Measurements from ENCODE around the gene HSD17B7.

The HSD17B7 gene

GRCh38 chr1:162753998-162754585 is 36.4 kb upstream of the HSD17B7 start:
- no peak overlapping the region for H3K4me3 ChIP-seq (ENCODE audit: severe bottlenecking)
- no peak overlapping the region for H3K27ac ChIP-seq (ENCODE audit: poor library complexity, severe bottlenecking)
- no peaks in the 10 kb centered on the region for H3K27me3 ChIP-seq (ENCODE audit: insufficient read depth, poor library complexity, severe bottlenecking)
- no peaks in the 10 kb centered on the region for H3K36me3 ChIP-seq (ENCODE audit: low read depth)
- DNase-seq (ENCODE audit: low spot score) = no peak
- no peaks in the 10 kb centered on the region for H3K9me3 ChIP-seq (ENCODE audit: severe bottlenecking)
- H3K4me1 ChIP-seq (ENCODE audit: insufficient read depth, poor library complexity, severe bottlenecking) = peaks cover 5% of the 10 kb centered on the region
- TF ChIP-seq CTCF (IDR thresholded peaks at IDR 0.05; ENCODE audit: poor library complexity, severe bottlenecking) = no peak
- ATAC-seq (ENCODE audit: low read depth) = no peak

GRCh38 chr1:162755306-162755705 is 35.2 kb upstream of the HSD17B7 start:
- DNase-seq (ENCODE audit: low spot score) (no peak), ATAC-seq (ENCODE audit: low read depth) (no peak)
- peaks cover 5% of the 10 kb centered on the region for H3K4me1 ChIP-seq (ENCODE audit: insufficient read depth, poor library complexity, severe bottlenecking)
- no peaks in the 10 kb centered on the region for H3K36me3 ChIP-seq (ENCODE audit: low read depth)
- H3K27me3 ChIP-seq (ENCODE audit: insufficient read depth, poor library complexity, severe bottlenecking) = no peaks in the 10 kb centered on the region
- no peaks in the 10 kb centered on the region for H3K9me3 ChIP-seq (ENCODE audit: severe bottlenecking)
- H3K27ac ChIP-seq (ENCODE audit: poor library complexity, severe bottlenecking) = no peak overlapping the region
- H3K4me3 ChIP-seq (ENCODE audit: severe bottlenecking) = no peak overlapping the region
- no peak for TF ChIP-seq CTCF (IDR thresholded peaks at IDR 0.05; ENCODE audit: poor library complexity, severe bottlenecking)

- peak; percentile 15 for TF ChIP-seq CTCF (IDR thresholded peaks at IDR 0.05; ENCODE audit: poor library complexity, severe bottlenecking)
- ATAC-seq (ENCODE audit: low read depth) = peak; percentile 55
- no peak for DNase-seq (ENCODE audit: low spot score)
- H3K27me3 ChIP-seq (ENCODE audit: insufficient read depth, poor library complexity, severe bottlenecking) = no peaks in the 10 kb centered on the region
- no peak overlapping the region for H3K27ac ChIP-seq (ENCODE audit: poor library complexity, severe bottlenecking)
- no peak overlapping the region for H3K4me3 ChIP-seq (ENCODE audit: severe bottlenecking)
- no peaks in the 10 kb centered on the region for H3K36me3 ChIP-seq (ENCODE audit: low read depth)
- no peaks in the 10 kb centered on the region for H3K9me3 ChIP-seq (ENCODE audit: severe bottlenecking)
- H3K4me1 ChIP-seq (ENCODE audit: insufficient read depth, poor library complexity, severe bottlenecking) = peaks cover 5% of the 10 kb centered on the region
These were observed 34.0 kb upstream of the HSD17B7 start for GRCh38 chr1:162756523-162756922.

GRCh38 chr1:162757476-162757875 is 33.0 kb upstream of the HSD17B7 start:
- Histone ChIP-seq H3K9me3 (ENCODE audit: severe bottlenecking) (no peaks in the 10 kb centered on the region), H3K4me3 (ENCODE audit: severe bottlenecking) (no peak overlapping the region), H3K36me3 (ENCODE audit: low read depth) (no peaks in the 10 kb centered on the region), H3K27ac (ENCODE audit: poor library complexity, severe bottlenecking) (no peak overlapping the region), H3K4me1 (ENCODE audit: insufficient read depth, poor library complexity, severe bottlenecking) (peaks cover 5% of the 10 kb centered on the region), H3K27me3 (ENCODE audit: insufficient read depth, poor library complexity, severe bottlenecking) (no peaks in the 10 kb centered on the region)
- no peak for DNase-seq (ENCODE audit: low spot score)
- ATAC-seq (ENCODE audit: low read depth) = no peak
- TF ChIP-seq CTCF (IDR thresholded peaks at IDR 0.05; ENCODE audit: poor library complexity, severe bottlenecking) = no peak

- H3K9me3 ChIP-seq (ENCODE audit: severe bottlenecking) = no peaks in the 10 kb centered on the region
- TF ChIP-seq CTCF (IDR thresholded peaks at IDR 0.05; ENCODE audit: poor library complexity, severe bottlenecking) = no peak
- H3K27me3 ChIP-seq (ENCODE audit: insufficient read depth, poor library complexity, severe bottlenecking) = no peaks in the 10 kb centered on the region
- ATAC-seq (ENCODE audit: low read depth) (peak; percentile 36; the same call in 1 of the 3 replicates), DNase-seq (ENCODE audit: low spot score) (no peak)
- no peaks in the 10 kb centered on the region for H3K36me3 ChIP-seq (ENCODE audit: low read depth)
- no peaks in the 10 kb centered on the region for H3K4me1 ChIP-seq (ENCODE audit: insufficient read depth, poor library complexity, severe bottlenecking)
- no peak overlapping the region for H3K27ac ChIP-seq (ENCODE audit: poor library complexity, severe bottlenecking)
- H3K4me3 ChIP-seq (ENCODE audit: severe bottlenecking) = no peak overlapping the region
These were observed 24.7 kb upstream of the HSD17B7 start for GRCh38 chr1:162765788-162766187.
